Memory B cell (primary cell): ENCODE results near the gene OBP2B.
A peak's percentile ranks its signal among the peaks of the same experiment; 100 is the strongest.
"Not testable (repeated sequence)": the region's sequence is repeated elsewhere in the genome, so short reads cannot be mapped to it uniquely, and the experiment has no call there.

Source experiments
- ATAC-seq: fragments of 150-1000 bp; cut with Tn5 transposase; 2 replicates; pipeline ENCODE4 v1.10.0; 2021; ENCODE audit warnings: low read depth, mild to moderate bottlenecking, moderate library complexity
- DNase-seq, 2 donors: peaks; one replicate each; pipeline ENCODE4 v3.0.0; 2022; ENCODE audit warnings: low spot score in 2 of 2
- H3K27ac Mint-ChIP-seq: one replicate; pipeline ENCODE4 v1.8.0; 2022; ENCODE audit warnings: mild to moderate bottlenecking, moderate library complexity, mixed read lengths
- H3K27me3 Mint-ChIP-seq: one replicate; pipeline ENCODE4 v1.8.0; 2022; ENCODE audit warnings: mixed read lengths
- H3K36me3 Mint-ChIP-seq: one replicate; pipeline ENCODE4 v1.8.0; 2022; ENCODE audit warnings: mild to moderate bottlenecking, mixed read lengths
- H3K4me1 Mint-ChIP-seq: one replicate; pipeline ENCODE4 v1.8.0; 2022; ENCODE audit warnings: mixed read lengths
- H3K4me3 Mint-ChIP-seq: one replicate; pipeline ENCODE4 v1.8.0; 2022; ENCODE audit warnings: mild to moderate bottlenecking, moderate library complexity, mixed read lengths
- H3K9me3 Mint-ChIP-seq: one replicate; pipeline ENCODE4 v1.8.0; 2022; ENCODE audit warnings: mixed read lengths

Gene OBP2B

GRCh38 chr9:133248726-133249295 is 39.8 kb upstream of the OBP2B start:
- no peaks in the 10 kb centered on the region for H3K4me1 Mint-ChIP-seq
- H3K4me3 Mint-ChIP-seq = no peak overlapping the region
- no peak overlapping the region for H3K27ac Mint-ChIP-seq
- H3K27me3 Mint-ChIP-seq = peaks cover 9% of the 10 kb centered on the region
- no peaks in the 10 kb centered on the region for H3K36me3 Mint-ChIP-seq
- ATAC-seq (no peak), DNase-seq (no peak)
- no peaks in the 10 kb centered on the region for H3K9me3 Mint-ChIP-seq

DNA sequence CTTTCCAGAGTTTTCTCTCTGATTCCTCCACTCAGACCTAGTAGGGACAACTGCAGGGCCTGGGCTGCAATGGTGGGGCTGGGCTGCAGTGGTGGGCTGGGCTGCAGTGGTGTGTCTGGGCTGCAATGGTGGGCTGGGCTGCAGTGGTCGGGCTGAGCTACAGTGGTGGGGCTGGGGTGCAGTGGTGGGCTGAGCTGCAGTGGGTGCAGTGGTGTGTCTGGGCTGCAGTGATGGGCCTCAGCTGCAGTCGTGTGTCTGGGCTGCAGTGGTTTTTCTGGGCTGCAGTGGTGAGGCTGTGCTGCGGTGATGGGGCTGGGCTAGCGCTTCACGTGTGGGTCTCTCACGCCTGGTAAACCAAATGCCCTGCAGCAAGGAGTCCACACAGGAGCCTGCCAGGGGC is 38.6 kb upstream of the OBP2B start:
- no peak overlapping the region for H3K27ac Mint-ChIP-seq
- no peak for DNase-seq
- no peak for ATAC-seq
- H3K4me3 Mint-ChIP-seq = no peak overlapping the region
- no peaks in the 10 kb centered on the region for H3K36me3 Mint-ChIP-seq
- no peaks in the 10 kb centered on the region for H3K9me3 Mint-ChIP-seq
- no peaks in the 10 kb centered on the region for H3K4me1 Mint-ChIP-seq
- H3K27me3 Mint-ChIP-seq = peaks cover 9% of the 10 kb centered on the region

DNA sequence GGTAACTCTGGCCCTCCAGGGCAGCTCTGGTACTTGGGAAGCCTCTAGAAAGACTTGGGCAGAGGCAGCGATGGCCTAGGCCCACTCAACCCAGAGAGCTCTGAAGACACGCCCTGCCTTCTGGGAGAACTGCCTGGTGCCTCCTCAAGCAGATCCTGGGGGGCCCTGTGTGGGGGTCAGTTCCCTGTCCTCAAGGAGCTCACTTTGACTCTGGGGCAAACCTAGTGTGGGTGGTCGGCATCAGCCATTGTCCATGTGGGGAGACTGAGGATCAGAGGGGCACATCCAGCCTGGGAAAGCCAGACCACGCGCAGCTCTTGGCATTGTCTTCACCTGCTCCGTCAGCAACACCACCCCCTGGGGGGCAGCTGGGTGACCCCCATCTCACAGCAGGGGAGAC is 37.9 kb upstream of the OBP2B start:
- H3K36me3 Mint-ChIP-seq = no peaks in the 10 kb centered on the region
- H3K27me3 Mint-ChIP-seq = peaks cover 9% of the 10 kb centered on the region
- no peaks in the 10 kb centered on the region for H3K9me3 Mint-ChIP-seq
- no peaks in the 10 kb centered on the region for H3K4me1 Mint-ChIP-seq
- H3K27ac Mint-ChIP-seq = no peak overlapping the region
- H3K4me3 Mint-ChIP-seq = no peak overlapping the region
- ATAC-seq (no peak), DNase-seq (no peak)

DNA sequence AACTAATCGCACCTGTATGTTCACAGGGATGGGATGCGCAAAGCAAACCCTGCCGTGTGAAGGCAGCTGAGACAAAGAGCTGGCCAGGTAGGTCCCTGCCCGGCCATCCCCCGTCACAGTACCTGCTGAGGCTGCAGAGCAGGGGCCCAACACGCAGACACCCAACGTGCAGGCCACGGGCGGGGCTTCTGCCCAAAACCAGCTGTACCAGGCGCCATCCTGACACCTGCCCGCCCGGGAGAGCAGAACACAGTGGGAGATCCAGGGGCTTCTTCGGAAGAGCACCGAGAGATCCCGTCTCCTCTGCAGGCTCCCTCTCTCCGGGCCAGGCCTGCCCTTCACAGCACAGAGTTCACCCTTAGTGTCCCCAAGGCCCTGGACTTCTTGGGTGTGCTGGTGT is 37.5 kb upstream of the OBP2B start:
- Mint-ChIP-seq H3K27ac (no peak overlapping the region), H3K36me3 (no peaks in the 10 kb centered on the region), H3K4me1 (no peaks in the 10 kb centered on the region), H3K4me3 (no peak overlapping the region), H3K9me3 (no peaks in the 10 kb centered on the region), H3K27me3 (peaks cover 9% of the 10 kb centered on the region)
- no peak for ATAC-seq
- DNase-seq = no peak

GRCh38 chr9:133242991-133243390 is 33.9 kb upstream of the OBP2B start:
- ATAC-seq (no peak), DNase-seq (no peak)
- Mint-ChIP-seq H3K4me1 (peaks cover 8% of the 10 kb centered on the region), H3K27me3 (peaks cover 10% of the 10 kb centered on the region), H3K27ac (no peak overlapping the region), H3K9me3 (no peaks in the 10 kb centered on the region), H3K36me3 (no peaks in the 10 kb centered on the region), H3K4me3 (no peak overlapping the region)

- Mint-ChIP-seq H3K36me3 (no peaks in the 10 kb centered on the region), H3K4me3 (no peak overlapping the region), H3K4me1 (peaks cover 9% of the 10 kb centered on the region), H3K9me3 (no peaks in the 10 kb centered on the region), H3K27ac (no peak overlapping the region), H3K27me3 (peaks cover 15% of the 10 kb centered on the region)
- DNase-seq (no peak), ATAC-seq (no peak)
Observed at GRCh38 chr9:133242241-133242640, 33.2 kb upstream of the OBP2B start.

GRCh38 chr9:133239533-133240090 is 30.6 kb upstream of the OBP2B start:
- Mint-ChIP-seq H3K27me3 (peaks cover 17% of the 10 kb centered on the region), H3K4me1 (peaks cover 9% of the 10 kb centered on the region), H3K4me3 (no peak overlapping the region), H3K27ac (no peak overlapping the region), H3K36me3 (no peaks in the 10 kb centered on the region), H3K9me3 (no peaks in the 10 kb centered on the region)
- DNase-seq = no peak
- no peak for ATAC-seq

DNA sequence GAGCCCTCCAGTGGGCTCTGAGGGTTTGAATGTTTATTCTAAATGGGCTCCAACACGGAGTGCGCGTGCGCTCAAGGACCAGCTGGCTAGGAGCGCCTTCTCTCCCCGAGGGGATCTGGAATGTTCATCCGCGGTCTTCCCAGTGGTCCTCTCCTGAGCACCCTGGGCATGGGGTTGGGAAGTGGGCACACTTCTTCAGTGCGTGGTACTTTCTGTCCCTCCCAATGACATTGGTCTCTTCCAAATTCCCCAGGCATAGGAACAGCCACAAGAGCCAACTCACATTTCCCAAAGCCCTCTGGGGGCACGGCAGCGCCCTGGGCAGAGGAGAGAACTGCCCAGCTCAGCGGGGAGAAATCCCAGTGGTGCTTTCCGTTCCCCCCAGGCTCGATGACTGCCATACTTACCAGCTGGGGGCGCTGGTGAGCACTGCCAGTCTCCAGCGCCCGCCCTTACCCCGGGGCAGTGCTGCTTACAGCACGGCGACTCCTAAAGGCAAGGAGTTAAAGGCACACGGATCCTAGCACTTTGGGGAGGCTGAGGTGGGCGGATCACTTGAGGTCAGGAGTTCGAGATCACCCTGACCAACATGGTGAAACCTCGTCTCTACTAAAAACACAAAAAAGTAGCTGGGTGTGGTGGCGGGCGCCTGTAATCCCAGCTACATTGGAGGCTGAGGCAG is 29.9 kb upstream of the OBP2B start:
- H3K4me3 Mint-ChIP-seq = peak overlapping the region; percentile 39
- DNase-seq = peak; percentile 39 to 47
- ATAC-seq = peak; percentile 81
- peaks cover 17% of the 10 kb centered on the region for H3K27me3 Mint-ChIP-seq
- peaks cover 9% of the 10 kb centered on the region for H3K4me1 Mint-ChIP-seq
- no peaks in the 10 kb centered on the region for H3K36me3 Mint-ChIP-seq
- no peak overlapping the region for H3K27ac Mint-ChIP-seq
- no peaks in the 10 kb centered on the region for H3K9me3 Mint-ChIP-seq

DNA sequence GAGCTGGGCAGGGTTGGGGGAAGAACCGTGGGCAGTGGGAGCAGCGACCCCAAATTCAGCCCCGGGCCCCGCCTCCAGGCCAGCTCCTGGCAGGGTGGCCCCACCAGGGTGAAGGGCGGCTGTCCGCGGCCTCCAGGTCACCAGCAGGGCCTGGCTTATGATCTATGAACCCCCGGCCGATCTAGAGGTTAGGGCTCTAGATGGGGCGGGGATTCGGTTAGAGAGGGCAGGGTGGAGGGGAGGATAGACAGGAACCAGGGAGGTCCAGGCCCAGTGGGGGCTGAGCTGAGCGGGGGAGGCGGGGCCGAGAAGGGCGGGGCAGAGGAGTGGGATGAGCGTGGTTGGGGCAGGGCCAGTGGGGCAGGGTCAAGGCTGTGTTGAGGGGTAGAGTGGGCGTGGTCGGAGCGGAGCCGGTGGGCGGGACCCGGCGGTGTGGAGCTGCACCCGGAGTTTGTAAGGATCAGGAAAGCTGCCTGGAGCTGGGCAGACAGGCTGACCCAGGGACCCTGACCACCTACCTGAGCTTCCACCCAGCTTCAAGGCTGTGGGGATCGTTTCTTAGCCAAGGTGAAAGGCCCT is 29.3 kb upstream of the OBP2B start:
- Mint-ChIP-seq H3K4me3 (peak overlapping the region; percentile 39), H3K27ac (no peak overlapping the region), H3K36me3 (no peaks in the 10 kb centered on the region), H3K27me3 (peaks cover 17% of the 10 kb centered on the region), H3K9me3 (no peaks in the 10 kb centered on the region), H3K4me1 (peaks cover 9% of the 10 kb centered on the region)
- ATAC-seq = peak; percentile 63
- no peak for DNase-seq

DNA sequence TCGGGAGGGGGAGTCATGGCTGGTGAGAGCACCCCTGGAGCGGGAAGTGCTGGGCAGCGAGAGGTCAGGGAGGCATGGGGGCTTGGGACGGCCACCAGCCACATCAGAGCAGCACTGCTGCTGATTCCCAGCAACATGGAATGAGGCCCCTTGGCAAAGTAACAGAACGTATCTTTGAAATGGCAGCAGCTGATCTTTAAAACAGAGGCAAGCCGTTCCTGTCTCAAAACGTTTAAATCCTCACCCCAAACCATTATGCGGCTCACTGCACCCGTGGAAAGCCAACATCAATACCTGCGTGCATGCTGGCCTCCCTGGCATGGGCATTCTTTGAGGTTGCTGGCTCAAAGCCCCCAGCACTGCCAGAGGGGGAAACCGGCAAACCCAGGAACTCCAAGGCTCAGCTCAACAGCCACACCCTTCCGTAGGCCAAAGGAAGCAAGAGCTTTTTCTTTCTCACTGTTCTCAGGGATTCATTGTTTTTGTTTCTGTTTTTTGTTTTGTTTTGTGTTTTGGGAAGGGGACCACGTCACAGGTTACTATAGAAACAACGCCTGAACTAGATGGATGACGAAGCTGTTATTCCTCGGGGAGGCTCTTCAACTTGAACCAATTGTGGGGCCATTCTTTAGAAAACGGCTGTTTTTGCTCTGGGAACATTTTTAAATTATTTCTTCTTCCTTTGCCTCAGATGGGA is 28.1 kb upstream of the OBP2B start:
- ATAC-seq = no peak
- Mint-ChIP-seq H3K27ac (no peak overlapping the region), H3K4me3 (no peak overlapping the region), H3K36me3 (no peaks in the 10 kb centered on the region), H3K9me3 (no peaks in the 10 kb centered on the region), H3K27me3 (peaks cover 17% of the 10 kb centered on the region), H3K4me1 (peaks cover 9% of the 10 kb centered on the region)
- DNase-seq = no peak

- not testable (repeated sequence) for H3K4me1 Mint-ChIP-seq, ATAC-seq, H3K36me3 Mint-ChIP-seq, H3K27ac Mint-ChIP-seq, H3K9me3 Mint-ChIP-seq, H3K4me3 Mint-ChIP-seq, DNase-seq
- peaks cover 17% of the 10 kb centered on the region for H3K27me3 Mint-ChIP-seq
Observed at GRCh38 chr9:133236291-133237034, 27.4 kb upstream of the OBP2B start.

DNA sequence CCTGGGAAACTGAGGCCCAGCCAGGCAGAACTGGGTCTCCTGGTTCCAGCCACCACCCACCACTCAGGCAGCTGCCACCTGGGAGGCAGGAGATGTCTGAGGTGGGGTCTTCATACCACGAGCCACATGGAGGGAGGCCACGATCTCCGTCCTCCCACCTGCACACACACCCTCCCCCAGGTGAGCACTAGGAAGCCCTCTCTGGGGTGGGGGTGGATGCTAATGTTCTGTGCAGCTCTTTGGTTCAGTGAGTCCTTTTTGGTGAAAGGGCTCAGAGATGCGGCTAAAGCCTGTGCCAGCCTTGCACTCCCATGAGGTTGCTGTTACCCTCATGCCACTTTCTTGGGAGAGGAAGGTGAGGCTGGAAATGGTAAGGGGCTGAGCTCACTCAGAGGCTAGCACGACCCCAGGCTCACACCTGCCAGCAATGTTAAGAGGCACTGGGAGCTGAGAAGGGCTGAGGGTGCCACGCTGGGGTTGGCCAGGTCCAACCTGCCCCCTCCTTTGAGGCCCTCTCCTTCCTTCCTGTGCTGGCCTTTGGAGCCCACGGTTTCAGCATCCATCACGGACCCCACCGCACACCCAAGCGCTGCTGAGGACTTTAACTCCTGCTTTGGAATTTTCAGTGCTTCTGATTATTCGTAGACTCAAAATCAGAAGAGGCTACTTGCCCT is 26.6 kb upstream of the OBP2B start:
- no peak overlapping the region for H3K4me3 Mint-ChIP-seq
- ATAC-seq (no peak), DNase-seq (no peak)
- no peak overlapping the region for H3K27ac Mint-ChIP-seq
- H3K4me1 Mint-ChIP-seq = peaks cover 9% of the 10 kb centered on the region
- no peaks in the 10 kb centered on the region for H3K36me3 Mint-ChIP-seq
- H3K9me3 Mint-ChIP-seq = no peaks in the 10 kb centered on the region
- H3K27me3 Mint-ChIP-seq = peaks cover 17% of the 10 kb centered on the region

DNA sequence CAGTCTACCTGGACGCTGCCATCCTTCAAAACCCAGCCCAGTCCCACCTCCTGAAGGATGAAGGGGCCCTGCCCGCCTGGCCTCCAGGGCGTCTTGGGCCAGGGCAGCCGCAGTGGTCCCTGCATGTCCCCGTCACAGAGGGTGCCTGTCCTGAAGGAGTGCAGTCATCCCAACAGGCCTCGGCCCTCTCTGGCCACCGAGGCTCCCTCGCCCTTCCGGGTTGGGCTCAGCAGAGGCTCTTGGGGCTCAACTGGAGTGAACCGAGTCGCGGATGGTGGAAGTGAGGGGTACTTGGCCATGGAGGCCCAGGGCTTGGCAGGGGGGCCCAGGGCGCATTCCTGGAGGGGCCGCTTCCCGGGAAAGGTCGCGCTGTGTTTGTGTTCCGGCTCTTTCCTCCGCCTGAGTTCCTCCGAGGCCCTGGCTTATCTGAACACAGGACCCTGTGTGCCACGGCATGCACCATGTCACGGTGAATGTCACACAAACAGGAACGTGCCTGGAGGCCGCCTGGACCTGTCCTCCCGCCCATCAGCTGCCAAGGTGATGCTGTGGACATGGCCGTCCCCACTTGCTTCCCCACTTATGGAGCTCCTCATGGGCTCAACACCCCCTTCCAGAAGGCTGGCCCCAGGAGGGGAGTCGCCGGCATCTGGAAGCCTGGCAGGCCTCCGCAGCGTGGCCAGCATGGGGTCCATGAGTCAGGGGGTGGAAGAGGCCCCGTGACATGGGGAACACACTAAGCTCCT is 25.7 kb upstream of the OBP2B start:
- no peak overlapping the region for H3K27ac Mint-ChIP-seq
- no peak overlapping the region for H3K4me3 Mint-ChIP-seq

More for the DNA sequence above, 25.7 kb upstream of the OBP2B start:
- Mint-ChIP-seq H3K27me3 (peaks cover 17% of the 10 kb centered on the region), H3K36me3 (no peaks in the 10 kb centered on the region), H3K4me1 (peaks cover 9% of the 10 kb centered on the region), H3K9me3 (peaks cover 2% of the 10 kb centered on the region)
- no peak for ATAC-seq
- DNase-seq = no peak
